Activated CD8-positive, alpha-beta memory T cell treated with anti-CD3 and anti-CD28 coated beads, Interleukin-2, amount 50 U/mL, for 1 hour (primary cell): ENCODE results near the gene PDGFA.

Source experiments
- DNase-seq: peaks from one replicate; pipeline ENCODE4 v3.0.0-alpha.2; 2020; ENCODE audit errors: extremely low read depth

The PDGFA gene

GRCh38 chr7:537911-538634 lies 18.4 kb upstream of the PDGFA start:
- no peak for DNase-seq

- no peak for DNase-seq
Measured at GRCh38 chr7:536231-536630, 16.6 kb upstream of the PDGFA start.

GRCh38 chr7:534959-535358 lies 15.3 kb upstream of the PDGFA start:
- DNase-seq: no peak

- DNase-seq: no peak
Measured at GRCh38 chr7:534075-534474, 14.4 kb upstream of the PDGFA start.

- DNase-seq: no peak
Measured at GRCh38 chr7:533266-533665, 13.6 kb upstream of the PDGFA start.

- no peak for DNase-seq
Measured at GRCh38 chr7:532379-533143, 12.9 kb upstream of the PDGFA start.

- DNase-seq: no peak
Measured at GRCh38 chr7:531777-532176, 12.1 kb upstream of the PDGFA start.

GRCh38 chr7:528451-528850 lies 8.8 kb upstream of the PDGFA start:
- no peak for DNase-seq

GRCh38 chr7:527723-528122 lies 8.1 kb upstream of the PDGFA start:
- no peak for DNase-seq

- DNase-seq: no peak
Measured at GRCh38 chr7:526460-527034, 6.9 kb upstream of the PDGFA start.

- no peak for DNase-seq
Measured at GRCh38 chr7:525740-526139, 6.1 kb upstream of the PDGFA start.

GRCh38 chr7:524800-525199 lies 5.2 kb upstream of the PDGFA start:
- no peak for DNase-seq

GRCh38 chr7:523347-524336 lies 4.0 kb upstream of the PDGFA start:
- no peak for DNase-seq

- no peak for DNase-seq
Measured at GRCh38 chr7:522951-523314, 3.3 kb upstream of the PDGFA start.

GRCh38 chr7:522071-522950 lies 2.7 kb upstream of the PDGFA start:
- no peak for DNase-seq

GRCh38 chr7:521221-522070 lies 1.8 kb upstream of the PDGFA start:
- no peak for DNase-seq

- DNase-seq: no peak
Measured at GRCh38 chr7:520503-521161, 986 bp upstream of the PDGFA start.

GRCh38 chr7:518630-519483 lies 789 bp downstream of the PDGFA start:
- DNase-seq: no peak
